ENCODE data around the gene PRSS1. TPM values are rescaled to one million over a fixed set of nuclear protein-coding genes. Genes with fewer than 3 reads are reported as not detected.

The PRSS1 gene
- total and polyA plus RNA-seq, 2 of the 8 experiments (the other 6 are each of a cell fraction or from before 2014, with no cell fraction given): 0.09 TPM; not detected in 1

- WGBS, 2 experiments (ENCODE audit: extremely low coverage in 1 of 2, insufficient coverage in 1 of 2, insufficient read length in 1 of 2, insufficient replicate concordance in 2 of 2, low coverage in 1 of 2, low lambda C conversion rate in 2 of 2, missing lambda C conversion rate in 1 of 2): 88% methylated on average over 11 of the region's 11 CpGs; no CpG with 5 or more reads in 1 of the 2 experiments
Observed at GRCh38 chr7:142787034-142787768, 37.9 kb downstream of the PRSS1 start.

More at GRCh38 chr7:142787034-142787768, 37.9 kb downstream of the PRSS1 start:
- Histone ChIP-seq H2AK5ac (ENCODE audit: low read depth, low read length) (no peak overlapping the region), H2BK12ac (ENCODE audit: low read depth, low read length) (no peak overlapping the region), H3K36me3 (ENCODE audit: control insufficient read depth in 2 of 4, insufficient read depth in 4 of 4, low read length in 3 of 4) (no peaks in the 10 kb centered on the region), H4K8ac (ENCODE audit: extremely low read depth, insufficient read depth, low read length) (no peak overlapping the region), H3K18ac (ENCODE audit: extremely low read depth, low read length) (no peak overlapping the region), H3K56ac (replicated peaks; ENCODE audit: insufficient read length, low read depth, low read length) (no peak overlapping the region), H3K79me2 (ENCODE audit: control insufficient read depth in 1 of 2, insufficient read depth in 2 of 2, low read length in 2 of 2) (no peaks in the 10 kb centered on the region), H3K9me3 (ENCODE audit: insufficient read depth in 2 of 2, low read depth in 1 of 2, low read length in 1 of 2) (no peaks in the 10 kb centered on the region), H3K4me3 (ENCODE audit: extremely low read depth in 1 of 4, insufficient read depth in 2 of 4, low read depth in 3 of 4, low read length in 4 of 4) (no peak overlapping the region), H3K27ac (ENCODE audit: low read depth, low read length) (no peak overlapping the region), H3K9ac (replicated peaks in 1 of 4; ENCODE audit: extremely low read depth in 1 of 4, low read depth in 3 of 4, low read length in 3 of 4) (no peak overlapping the region), H4K5ac (ENCODE audit: insufficient read length, low read depth, low read length) (no peak overlapping the region), H3K23me2 (ENCODE audit: low read depth, low read length) (no peaks in the 10 kb centered on the region), H3K79me1 (ENCODE audit: low read depth, low read length) (no peaks in the 10 kb centered on the region), H2BK20ac (ENCODE audit: low read length) (peak overlapping the region; percentile 48; the same call in 1 of the 2 replicates), H4K91ac (replicated peaks; ENCODE audit: insufficient read length, low read length) (no peak overlapping the region), H2BK15ac (ENCODE audit: low read length) (no peak overlapping the region), H3K4me1 (replicated peaks in 1 of 4; ENCODE audit: control insufficient read depth in 3 of 4, insufficient read depth in 4 of 4, low read length in 3 of 4) (no peaks in the 10 kb centered on the region; a peak in 1 of 7 replicates), H2BK120ac (replicated peaks; ENCODE audit: low read depth, low read length) (no peak overlapping the region), H2AFZ (ENCODE audit: low read length) (no peak overlapping the region), H2BK5ac (ENCODE audit: low read depth, low read length) (no peak overlapping the region), H3K27me3 (replicated peaks in 1 of 4; ENCODE audit: control insufficient read depth in 3 of 4, extremely low read depth in 1 of 4, insufficient read depth in 3 of 4, low read length in 3 of 4) (no peaks in the 10 kb centered on the region), H3K14ac (ENCODE audit: insufficient read length) (no peak overlapping the region), H3K4me2 (ENCODE audit: insufficient read depth in 1 of 2, low read depth in 2 of 2, low read length in 2 of 2) (no peak overlapping the region), H3K23ac (ENCODE audit: insufficient read length) (no peak overlapping the region), H3K4ac (replicated peaks; ENCODE audit: insufficient read length, low read depth, low read length) (no peak overlapping the region), H4K20me1 (replicated peaks in 1 of 2; ENCODE audit: control insufficient read depth in 1 of 2, insufficient read depth in 2 of 2, low read length in 2 of 2) (no peaks in the 10 kb centered on the region)
- FAIRE-seq (no peak), DNase-seq (ENCODE audit: low read depth in 1 of 2, low spot score in 2 of 2) (no peak)
- POLR2A ChIA-PET (ENCODE audit: partially characterized antibody): interaction anchor here (0.9 kb wide), 1 partner anchor 21 kb away, joined by 3 read pairs; no protein-coding TSS in a partner anchor
- CTCF ChIA-PET (ENCODE audit: partially characterized antibody): interaction anchor here (0.8 to 24.1 kb wide), 20 partner anchors 11 to 290 kb away, joined by 3 to 430 read pairs (median 4); no protein-coding TSS in a partner anchor
- no peak for TF ChIP-seq GABPA (IDR thresholded peaks at IDR 0.05; ENCODE audit: borderline replicate concordance, insufficient read depth, low read length)
- TF ChIP-seq PHF8 (conservative IDR thresholded peaks at IDR 0.05; ENCODE audit: low read depth, low read length): no peak
- TF ChIP-seq GTF2F1 (IDR thresholded peaks at IDR 0.05; ENCODE audit: borderline replicate concordance, low read depth, low read length): no peak
- no peak for TF ChIP-seq CBX8 (IDR thresholded peaks at IDR 0.05; ENCODE audit: borderline replicate concordance, low read depth, low read length)
- TF ChIP-seq USF2 (IDR thresholded peaks at IDR 0.05; ENCODE audit: low read length): no peak
- no peak for TF ChIP-seq EGR1 (IDR thresholded peaks at IDR 0.05; ENCODE audit: borderline replicate concordance, low read depth, low read length)
- TF ChIP-seq SIN3A (conservative IDR thresholded peaks at IDR 0.05 in 1 of 2, IDR thresholded peaks at IDR 0.05 in 1 of 2; ENCODE audit: low read depth in 1 of 2, low read length in 2 of 2): no peak
- no peak for TF ChIP-seq KDM1A (IDR thresholded peaks at IDR 0.05; ENCODE audit: borderline replicate concordance, low read length)

Measured in H1 (cell line).